Adipose tissue (tissue), 3 donors: ENCODE results near the gene MAPK8IP3. TPM values are rescaled to one million over a fixed set of nuclear protein-coding genes. Genes with fewer than 3 reads are reported as not detected.

Experiments used
- H3K27ac ChIP-seq: one replicate; pipeline ENCODE4 v1.5.1; 2013; ENCODE audit warnings: low read depth, low read length
- WGBS, 3 donors: extraction: QIAGEN DNeasy Blood & Tissue Kit; methylation state at CpG; one replicate each; pipeline ENCODE4 v1.1.7; 2013; 5-methylcytosine and 5-hydroxymethylcytosine counted together
- polyA plus RNA-seq, 3 donors: library from polyadenylated mRNA; stranded (reverse); fragments of 200-250 nt; gene quantifications; one replicate each; pipeline ENCODE4 v1.2.3, GENCODE V29; 2013
- donor health status: healthy with polysubstance abuse.
- donor health status: Bipolar disorder and iron deficiency.
- donor health status: healthy.

MAPK8IP3 gene, protein sequence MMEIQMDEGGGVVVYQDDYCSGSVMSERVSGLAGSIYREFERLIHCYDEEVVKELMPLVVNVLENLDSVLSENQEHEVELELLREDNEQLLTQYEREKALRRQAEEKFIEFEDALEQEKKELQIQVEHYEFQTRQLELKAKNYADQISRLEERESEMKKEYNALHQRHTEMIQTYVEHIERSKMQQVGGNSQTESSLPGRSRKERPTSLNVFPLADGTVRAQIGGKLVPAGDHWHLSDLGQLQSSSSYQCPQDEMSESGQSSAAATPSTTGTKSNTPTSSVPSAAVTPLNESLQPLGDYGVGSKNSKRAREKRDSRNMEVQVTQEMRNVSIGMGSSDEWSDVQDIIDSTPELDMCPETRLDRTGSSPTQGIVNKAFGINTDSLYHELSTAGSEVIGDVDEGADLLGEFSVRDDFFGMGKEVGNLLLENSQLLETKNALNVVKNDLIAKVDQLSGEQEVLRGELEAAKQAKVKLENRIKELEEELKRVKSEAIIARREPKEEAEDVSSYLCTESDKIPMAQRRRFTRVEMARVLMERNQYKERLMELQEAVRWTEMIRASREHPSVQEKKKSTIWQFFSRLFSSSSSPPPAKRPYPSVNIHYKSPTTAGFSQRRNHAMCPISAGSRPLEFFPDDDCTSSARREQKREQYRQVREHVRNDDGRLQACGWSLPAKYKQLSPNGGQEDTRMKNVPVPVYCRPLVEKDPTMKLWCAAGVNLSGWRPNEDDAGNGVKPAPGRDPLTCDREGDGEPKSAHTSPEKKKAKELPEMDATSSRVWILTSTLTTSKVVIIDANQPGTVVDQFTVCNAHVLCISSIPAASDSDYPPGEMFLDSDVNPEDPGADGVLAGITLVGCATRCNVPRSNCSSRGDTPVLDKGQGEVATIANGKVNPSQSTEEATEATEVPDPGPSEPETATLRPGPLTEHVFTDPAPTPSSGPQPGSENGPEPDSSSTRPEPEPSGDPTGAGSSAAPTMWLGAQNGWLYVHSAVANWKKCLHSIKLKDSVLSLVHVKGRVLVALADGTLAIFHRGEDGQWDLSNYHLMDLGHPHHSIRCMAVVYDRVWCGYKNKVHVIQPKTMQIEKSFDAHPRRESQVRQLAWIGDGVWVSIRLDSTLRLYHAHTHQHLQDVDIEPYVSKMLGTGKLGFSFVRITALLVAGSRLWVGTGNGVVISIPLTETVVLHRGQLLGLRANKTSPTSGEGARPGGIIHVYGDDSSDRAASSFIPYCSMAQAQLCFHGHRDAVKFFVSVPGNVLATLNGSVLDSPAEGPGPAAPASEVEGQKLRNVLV (N-terminal part only)
- 10 to 100 TPM; 34.6 to 60.5 (median 43.7) TPM for polyA plus RNA-seq

DNA sequence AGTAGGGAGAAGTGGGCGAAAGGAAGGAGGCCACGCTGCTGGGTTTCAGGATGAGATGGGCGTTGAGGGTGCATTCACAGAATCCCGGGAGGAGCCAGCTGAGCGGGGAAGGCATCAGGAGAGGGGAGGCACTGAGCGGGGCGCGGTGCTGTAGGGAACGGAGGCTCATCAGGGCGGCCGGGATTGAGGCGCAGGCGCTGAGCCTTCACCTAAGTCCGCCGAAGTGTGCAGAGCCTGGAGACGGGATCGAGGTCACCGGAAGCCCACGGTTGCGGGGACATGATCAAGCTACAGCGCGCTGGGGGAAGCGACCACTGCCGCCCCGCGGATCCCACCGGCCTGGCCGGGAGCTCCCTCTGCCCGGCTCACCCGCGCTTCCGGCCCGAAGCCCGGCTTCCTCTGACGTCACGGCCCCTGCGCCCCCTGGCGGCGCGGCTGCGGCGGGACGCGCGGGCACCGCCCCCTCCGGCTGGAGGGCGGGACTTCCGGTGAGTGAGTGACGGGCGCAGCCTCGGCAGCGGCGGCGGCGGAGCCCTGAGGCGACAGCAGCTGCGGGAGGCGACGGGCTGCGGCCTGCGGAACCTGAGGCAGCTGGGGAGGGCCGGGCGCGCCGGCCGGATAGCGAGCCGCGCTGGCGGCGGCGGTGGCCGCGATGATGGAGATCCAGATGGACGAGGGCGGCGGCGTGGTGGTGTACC lies at the start of gene MAPK8IP3:
Gene MAPK8IP3 (plus strand): TSS at position 508 of the 698 bp plus-strand sequence. CDS start 145 bp downstream, at position 653.
- no peak within 1 kb of the TSS for H3K27ac ChIP-seq
- WGBS, 3 donors: 0 to 1% (median 0%) methylated on average over 65 to 79 of the region's 79 CpGs

DNA sequence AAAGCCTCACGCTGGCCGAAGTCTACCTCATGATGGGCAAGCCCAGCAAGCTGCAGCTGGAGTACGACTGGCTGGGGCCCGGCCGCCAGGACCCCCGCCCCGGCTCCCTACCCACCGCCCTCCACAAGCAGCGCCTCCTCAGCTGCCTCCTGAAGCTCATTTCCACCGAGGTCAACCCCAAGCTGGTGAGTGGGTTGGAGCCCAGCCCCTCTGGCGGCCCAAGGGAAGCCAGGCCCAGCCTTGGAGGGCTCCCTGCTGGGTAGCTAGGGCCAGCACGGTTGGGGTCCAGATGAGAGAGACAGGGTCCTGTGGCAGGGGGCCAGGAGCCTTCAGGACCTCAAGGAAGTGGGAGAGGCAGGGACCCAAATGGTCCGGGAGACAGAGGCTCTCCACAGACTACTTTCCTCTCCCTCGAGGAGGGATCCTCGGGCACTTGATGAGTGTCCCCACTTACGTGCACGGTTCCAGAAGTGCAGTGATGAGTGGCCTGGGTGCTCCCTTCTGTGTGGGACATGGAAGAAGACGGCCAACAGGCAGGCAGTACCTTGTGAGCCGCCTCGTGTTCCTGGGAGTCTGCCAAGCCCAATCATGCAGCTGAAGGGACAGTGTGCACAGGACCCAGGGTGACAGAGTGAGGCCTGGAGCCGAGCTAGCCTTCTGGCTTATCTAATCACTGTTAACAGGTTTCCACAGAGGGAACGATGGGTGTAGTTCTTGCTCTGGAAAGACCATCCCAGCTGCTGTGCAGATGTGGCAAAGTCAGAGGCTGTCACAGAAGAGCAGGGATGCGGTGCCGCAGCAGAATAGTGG lies 49.0 kb upstream of the MAPK8IP3 start:
- no peak overlapping the region for H3K27ac ChIP-seq
- 82 to 93% (median 90%) methylated on average over 24 of the region's 24 CpGs for whole genome bisulfite sequencing, 3 donors

DNA sequence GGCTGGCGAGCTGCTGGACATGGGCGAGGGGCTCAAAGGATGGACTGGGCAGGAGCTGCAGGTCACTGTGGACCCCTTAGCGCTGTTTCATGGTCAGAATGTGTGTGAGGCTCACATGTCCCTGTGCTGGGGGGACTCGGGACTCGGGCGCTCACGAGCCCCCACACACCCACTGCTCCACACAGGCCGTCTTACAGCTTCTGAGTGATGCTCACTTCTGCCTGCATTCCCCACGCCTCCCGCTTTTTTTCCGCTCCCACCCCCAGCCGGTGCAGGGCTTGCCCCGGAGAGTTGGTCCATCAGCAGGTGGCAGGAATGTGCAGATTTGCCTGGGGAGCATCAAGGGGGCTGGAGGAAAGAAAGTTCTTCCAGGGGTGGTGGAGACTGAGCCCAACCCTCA lies 48.2 kb upstream of the MAPK8IP3 start:
- 93 to 97% (median 96%) methylated on average over 13 of the region's 13 CpGs for WGBS, 3 donors
- H3K27ac ChIP-seq: no peak overlapping the region

DNA sequence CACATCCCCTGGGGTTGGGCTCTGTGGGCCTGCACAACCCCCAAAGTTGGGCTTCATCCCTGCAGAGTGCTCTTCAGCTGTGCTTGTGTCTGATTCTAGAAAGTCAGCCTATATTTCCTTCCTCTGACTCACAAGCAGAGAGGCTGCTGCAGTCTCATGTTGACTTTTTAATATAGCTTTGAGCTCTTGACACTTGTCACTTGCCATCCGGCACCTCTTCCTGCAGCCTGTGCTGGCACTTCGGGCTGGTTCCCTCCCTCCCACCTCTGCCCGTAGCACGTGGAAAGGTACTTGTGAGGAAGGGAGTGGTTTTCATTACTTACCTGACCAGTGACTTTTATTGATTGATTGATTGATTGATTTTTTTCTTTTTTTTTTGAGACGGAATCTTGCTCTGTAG lies 47.0 kb upstream of the MAPK8IP3 start:
- 85 to 88% (median 86%) methylated on average over 5 of the region's 5 CpGs for WGBS, 3 donors

DNA sequence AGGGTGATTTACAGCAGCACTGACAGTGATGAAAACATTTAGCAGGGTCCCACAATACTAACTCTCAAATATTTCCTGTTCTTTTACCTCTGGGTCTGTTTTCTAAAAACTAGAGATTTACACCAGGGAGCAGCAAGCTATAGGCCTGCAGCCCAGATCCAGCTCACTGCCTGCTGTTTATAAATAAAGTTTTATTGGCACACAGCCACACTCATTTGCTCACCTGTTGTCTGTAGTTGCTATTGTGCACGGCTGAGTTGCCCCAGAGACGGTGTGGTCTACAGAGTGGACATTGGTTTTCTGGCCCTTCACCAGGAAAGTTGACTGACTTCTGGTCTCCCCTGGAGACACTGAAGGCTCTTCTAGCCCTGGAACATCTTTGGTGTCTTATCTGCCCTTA lies 44.2 kb upstream of the MAPK8IP3 start:
- 89 to 92% (median 90%) methylated on average over 2 of the region's 2 CpGs for WGBS, 3 donors
- no peak overlapping the region for H3K27ac ChIP-seq

More for the DNA sequence above, 47.0 kb upstream of the MAPK8IP3 start:
- H3K27ac ChIP-seq: no peak overlapping the region

DNA sequence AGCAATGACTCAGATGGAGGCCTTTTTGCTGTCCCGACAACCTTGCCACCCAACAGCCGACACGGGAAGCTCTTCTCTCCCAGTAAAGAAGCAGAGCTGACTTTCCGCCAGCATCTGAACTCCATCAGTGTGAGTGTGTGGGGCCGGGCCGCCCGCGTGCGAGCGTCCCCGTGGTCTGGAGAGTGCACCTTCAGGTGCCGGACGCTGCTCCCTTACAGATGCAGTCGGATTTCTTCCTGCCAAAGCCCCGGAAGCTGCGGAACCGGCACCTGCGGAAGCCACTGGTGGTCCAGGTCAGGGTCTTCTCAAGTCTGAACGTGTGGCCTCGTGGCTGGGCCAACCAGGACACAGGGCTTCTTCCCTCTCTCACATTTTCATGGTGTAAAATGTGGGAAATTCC lies 43.5 kb upstream of the MAPK8IP3 start:
- no peak overlapping the region for H3K27ac ChIP-seq
- WGBS, 3 donors: 93 to 96% (median 95%) methylated on average over 20 of the region's 20 CpGs

DNA sequence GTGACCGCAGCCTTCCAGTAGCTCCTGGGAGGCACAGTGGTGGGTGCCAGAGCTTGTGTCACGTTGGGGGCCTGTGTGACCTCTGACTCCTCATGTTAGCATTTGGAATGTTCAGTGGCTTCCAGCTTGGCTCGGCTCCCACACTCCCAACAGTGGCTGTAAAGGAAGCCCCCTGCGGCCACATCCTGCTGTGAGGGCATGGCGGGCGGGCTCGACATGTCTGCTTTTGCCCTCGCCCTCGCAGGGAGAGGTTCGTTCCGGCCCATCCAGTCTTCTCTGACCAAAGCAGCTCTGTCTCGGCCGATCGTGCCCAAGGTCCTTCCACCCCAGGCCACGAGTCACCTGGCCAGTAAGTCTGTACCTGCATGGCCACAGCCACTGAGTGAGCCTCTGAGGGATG lies 40.2 kb upstream of the MAPK8IP3 start:
- 89 to 93% (median 93%) methylated on average over 15 of the region's 15 CpGs for WGBS, 3 donors
- no peak overlapping the region for H3K27ac ChIP-seq

DNA sequence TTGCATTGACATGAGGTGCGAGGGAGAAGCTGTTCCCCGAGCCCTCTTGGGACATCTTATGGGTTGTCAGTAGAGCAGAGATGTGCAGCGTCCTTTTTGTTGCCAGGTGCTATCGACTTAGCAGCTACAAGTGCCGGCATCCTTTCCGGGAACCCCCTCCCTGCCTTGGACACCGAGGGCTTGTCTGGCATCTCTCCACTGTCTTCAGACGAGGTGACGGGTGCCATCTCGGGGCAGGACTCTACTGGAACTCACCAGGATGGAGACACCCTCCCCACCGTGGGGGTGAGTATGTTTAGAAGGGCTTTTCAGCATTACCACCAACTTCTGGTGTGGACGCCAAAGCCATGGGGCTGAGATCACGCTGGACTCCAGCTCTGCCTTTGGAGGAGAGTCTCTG lies 39.7 kb upstream of the MAPK8IP3 start:
- WGBS, 3 donors: 92 to 94% (median 94%) methylated on average over 13 of the region's 13 CpGs
- H3K27ac ChIP-seq: no peak overlapping the region

DNA sequence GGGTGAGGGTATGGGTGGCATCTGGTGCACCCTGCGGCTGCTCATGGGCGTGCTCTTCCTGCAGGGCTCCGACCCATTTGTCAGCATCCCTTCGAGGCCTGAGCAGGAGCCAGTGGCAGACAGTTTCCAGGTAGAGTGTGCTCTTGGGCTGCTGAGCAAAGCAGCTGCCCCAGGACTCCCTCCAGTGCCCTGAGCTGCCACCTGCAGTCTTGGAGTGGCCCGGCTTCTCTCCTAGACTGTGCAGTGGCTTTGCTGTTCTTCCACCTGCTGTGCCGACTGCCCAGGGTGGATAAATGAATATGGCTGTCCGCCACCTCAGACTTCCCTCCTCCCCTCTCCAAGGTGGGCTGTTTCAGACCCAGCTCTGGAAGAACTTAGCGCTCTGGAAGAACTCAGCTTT lies 38.7 kb upstream of the MAPK8IP3 start:
- 87 to 91% (median 90%) methylated on average over 8 of the region's 8 CpGs for WGBS, 3 donors

DNA sequence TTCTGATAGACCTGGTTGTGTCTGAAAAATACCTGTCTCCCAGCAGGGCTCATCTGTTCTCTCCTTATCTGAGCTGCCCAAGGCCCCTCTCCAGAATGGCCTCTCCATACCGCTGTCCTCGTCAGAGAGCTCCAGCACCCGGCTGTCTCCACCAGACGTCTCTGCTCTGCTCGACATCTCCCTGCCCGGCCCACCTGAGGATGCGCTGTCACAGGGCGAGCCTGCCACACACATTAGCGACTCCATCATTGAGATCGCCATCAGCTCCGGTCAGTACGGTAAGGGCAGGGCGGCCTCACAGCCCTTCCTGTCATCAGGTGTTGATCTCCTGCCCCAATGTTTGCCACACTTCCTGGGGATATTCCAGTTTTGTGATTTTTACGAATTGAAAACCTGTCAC lies 38.1 kb upstream of the MAPK8IP3 start:
- H3K27ac ChIP-seq: no peak overlapping the region
- 90 to 95% (median 94%) methylated on average over 14 of the region's 14 CpGs for WGBS, 3 donors

More for the DNA sequence above, 38.7 kb upstream of the MAPK8IP3 start:
- no peak overlapping the region for H3K27ac ChIP-seq

DNA sequence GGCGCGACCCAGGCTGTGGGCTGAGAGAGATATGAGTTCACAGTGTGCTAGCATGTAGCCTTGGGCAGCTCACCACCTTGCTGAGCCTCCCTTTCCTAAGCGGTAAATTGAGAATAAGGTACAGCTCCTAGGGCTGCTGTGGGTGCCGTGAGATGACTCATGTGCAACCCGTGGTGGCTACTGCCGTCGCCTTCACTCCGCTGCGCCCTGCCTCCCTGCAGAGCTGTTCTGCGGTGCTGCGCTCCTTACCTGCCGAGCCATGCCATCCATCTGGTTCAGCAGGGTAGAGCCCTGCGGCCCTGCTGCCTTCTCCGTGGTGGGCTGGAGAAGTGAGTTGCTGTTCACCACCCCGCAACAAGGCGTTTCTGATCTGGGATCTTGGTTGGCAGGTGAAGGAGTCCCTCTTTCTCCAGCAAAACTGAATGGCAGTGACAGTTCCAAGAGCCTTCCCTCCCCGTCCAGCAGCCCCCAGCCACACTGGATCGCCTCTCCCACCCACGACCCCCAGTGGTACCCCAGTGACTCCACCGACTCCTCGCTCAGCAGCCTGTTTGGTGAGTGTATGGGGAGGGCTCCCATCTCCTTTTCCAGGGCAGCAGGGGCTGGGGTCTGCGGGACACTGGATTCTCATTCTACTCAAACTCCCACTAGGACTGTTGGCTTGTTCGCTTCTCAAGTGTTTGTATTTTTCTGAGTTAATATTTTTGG lies 37.2 kb upstream of the MAPK8IP3 start:
- WGBS, 3 donors: 95 to 96% (median 95%) methylated on average over 23 of the region's 23 CpGs
- H3K27ac ChIP-seq: no peak overlapping the region

DNA sequence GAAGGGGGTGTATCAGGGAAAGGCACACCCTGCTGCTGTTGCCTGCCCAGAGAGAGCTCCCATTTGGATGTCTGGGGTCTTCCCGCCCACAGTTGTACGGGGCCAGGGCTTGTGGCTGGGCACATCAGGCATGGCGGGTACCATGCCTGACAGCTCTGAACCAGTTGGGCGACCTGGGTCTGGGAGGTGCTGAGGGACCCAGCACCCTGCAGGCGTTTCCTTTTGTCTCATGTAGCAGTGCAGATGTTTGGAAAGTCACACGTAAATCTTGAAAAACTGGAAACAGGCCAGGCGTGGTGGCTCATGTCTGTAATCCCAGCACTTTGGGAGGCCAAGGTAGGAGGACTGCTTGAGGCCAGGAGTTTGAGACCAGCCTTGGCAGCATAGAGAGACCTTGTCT lies 36.3 kb upstream of the MAPK8IP3 start:
- 89 to 95% (median 91%) methylated on average over 7 of the region's 7 CpGs for WGBS, 3 donors
- no peak overlapping the region for H3K27ac ChIP-seq

DNA sequence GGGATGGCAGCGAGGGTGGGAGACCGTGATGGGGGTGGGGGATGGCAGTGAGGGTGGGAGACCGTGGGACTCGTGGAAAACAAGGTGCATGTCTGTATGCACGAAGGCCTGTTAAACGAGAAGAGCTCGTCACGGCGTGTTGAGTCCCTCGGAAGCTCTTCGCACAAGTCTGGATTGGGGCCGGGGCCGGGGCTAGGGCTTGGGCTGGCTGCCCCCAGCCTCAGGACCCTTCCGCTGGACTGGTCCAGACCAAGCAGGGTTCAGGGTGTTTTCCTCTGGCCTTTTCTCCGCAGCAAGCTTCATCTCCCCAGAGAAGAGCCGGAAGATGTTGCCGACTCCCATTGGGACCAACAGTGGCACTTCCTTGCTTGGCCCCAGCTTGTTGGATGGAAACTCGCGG lies 35.6 kb upstream of the MAPK8IP3 start:
- WGBS, 3 donors: 94 to 96% (median 94%) methylated on average over 16 to 19 of the region's 19 CpGs
- no peak overlapping the region for H3K27ac ChIP-seq

DNA sequence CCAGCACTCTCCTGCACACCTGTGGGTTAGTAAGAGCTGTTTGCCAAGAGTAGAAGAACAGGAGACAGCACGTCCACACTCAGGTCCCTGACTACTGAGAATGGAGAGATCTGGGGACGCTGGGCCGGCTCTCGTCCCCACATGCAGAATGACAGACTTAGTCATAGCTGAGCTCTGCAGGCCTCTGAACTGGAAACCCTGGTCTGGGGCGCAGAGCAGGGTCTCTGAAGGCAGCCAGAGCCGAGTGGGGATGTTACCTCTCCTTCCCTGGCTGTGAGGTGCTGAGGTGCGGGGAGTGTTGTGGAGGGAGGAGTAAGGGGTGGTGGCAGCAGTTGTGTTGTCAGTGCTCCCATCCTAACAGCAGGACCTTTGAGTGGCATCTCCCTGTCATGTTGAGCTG lies 35.1 kb upstream of the MAPK8IP3 start:
- WGBS, 3 donors: 95 to 96% (median 95%) methylated on average over 7 of the region's 7 CpGs
- H3K27ac ChIP-seq: no peak overlapping the region

DNA sequence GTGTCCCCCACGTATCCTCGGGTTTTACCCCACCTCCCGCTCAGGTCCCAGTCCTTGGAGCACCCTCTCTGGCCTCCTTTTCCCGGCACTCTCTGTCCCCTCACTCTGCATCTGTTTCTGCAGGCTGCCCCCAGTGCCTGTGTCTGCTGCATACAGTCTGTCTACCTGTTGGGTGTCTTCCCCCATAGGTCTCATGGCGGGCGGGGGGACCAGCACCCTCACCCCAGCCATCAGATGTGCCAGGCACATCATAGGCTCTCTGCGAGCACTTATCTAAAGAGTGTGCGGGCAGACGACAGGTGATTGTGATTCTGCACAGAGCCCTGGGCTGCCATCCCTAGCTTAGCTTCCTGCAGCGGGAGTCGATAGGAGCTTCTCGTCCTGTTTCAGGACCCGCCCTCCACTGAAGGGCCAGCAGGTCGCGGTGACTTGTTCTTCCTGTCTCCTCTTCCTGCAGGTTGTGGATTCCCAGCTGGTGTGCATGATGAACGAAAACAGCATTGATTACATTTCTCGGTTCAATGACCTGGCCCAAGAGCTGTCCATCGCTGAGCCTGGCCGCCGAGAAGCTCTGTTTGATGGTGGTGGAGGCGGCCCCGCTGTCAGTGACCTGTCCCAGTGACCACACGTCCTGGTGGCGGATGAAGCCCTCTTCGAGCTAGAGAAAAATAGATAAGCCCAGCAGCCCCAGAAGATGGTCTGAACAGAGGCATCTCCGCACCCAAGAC lies 32.4 kb upstream of the MAPK8IP3 start:
- no peak overlapping the region for H3K27ac ChIP-seq
- WGBS, 3 donors: 91% methylated on average over 26 of the region's 26 CpGs

DNA sequence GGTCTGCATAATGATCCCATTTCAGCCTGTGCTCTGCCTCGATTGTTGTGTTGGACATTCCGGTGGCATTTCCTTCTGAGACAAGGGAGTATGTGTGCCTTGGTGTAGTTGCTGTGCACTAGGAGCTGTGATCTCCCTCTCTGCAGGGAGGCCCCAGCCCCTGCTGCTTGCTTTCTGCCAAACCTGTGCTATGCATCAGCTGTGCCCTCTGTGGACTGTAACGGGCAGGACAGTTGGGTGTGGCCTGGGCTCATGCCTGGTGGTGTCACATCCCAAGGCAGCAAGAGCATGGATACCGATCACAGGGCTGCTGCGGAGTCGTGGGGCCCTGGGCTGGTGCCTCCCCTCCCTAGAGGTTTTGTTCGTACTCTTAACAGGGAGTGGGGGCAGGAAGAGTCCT lies 31.7 kb upstream of the MAPK8IP3 start:
- WGBS, 3 donors: 85 to 89% (median 89%) methylated on average over 7 of the region's 7 CpGs
- H3K27ac ChIP-seq: no peak overlapping the region
